Measurements from ENCODE around the gene NAT16.

DNA sequence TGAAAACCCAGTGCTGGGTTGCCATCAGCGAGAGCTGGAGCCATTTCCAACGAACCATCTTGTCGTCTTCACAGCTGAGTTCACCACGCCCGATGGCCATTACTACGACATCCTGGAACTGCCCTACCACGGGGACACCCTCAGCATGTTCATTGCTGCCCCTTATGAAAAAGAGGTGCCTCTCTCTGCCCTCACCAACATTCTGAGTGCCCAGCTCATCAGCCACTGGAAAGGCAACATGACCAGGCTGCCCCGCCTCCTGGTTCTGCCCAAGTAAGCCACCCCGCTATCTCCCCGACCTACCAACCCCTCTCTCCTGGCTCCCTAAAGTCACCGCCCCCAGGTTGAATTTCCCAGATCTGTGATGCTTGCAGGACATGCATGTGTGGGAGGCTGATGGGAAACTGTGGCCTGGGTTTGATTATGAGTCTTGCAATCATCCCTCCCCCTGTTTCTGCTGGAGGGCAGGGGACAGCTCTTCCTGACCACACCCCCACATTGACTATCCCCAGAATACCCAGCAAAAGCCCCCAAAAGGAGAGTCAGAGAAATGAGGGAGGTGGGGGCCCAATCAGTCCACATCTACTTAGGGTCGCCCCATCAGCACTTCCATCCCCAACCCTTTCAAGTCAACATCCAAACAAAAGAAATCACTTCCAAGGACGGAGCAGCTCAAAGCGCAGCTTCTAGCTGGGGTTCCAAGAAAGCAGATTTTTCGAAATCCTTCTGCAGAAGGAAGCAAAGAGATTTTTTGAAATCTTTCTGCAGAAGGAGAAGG is 46.3 kb downstream of the NAT16 start:
- TF ChIP-seq, protein P1, sequence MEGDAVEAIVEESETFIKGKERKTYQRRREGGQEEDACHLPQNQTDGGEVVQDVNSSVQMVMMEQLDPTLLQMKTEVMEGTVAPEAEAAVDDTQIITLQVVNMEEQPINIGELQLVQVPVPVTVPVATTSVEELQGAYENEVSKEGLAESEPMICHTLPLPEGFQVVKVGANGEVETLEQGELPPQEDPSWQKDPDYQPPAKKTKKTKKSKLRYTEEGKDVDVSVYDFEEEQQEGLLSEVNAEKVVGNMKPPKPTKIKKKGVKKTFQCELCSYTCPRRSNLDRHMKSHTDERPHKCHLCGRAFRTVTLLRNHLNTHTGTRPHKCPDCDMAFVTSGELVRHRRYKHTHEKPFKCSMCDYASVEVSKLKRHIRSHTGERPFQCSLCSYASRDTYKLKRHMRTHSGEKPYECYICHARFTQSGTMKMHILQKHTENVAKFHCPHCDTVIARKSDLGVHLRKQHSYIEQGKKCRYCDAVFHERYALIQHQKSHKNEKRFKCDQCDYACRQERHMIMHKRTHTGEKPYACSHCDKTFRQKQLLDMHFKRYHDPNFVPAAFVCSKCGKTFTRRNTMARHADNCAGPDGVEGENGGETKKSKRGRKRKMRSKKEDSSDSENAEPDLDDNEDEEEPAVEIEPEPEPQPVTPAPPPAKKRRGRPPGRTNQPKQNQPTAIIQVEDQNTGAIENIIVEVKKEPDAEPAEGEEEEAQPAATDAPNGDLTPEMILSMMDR (IDR thresholded peaks at IDR 0.05): no peak
- no peak for TF ChIP-seq POLR2A (IDR thresholded peaks at IDR 0.05)
